ENCODE measurements around the gene RIN1.

Gene RIN1

GRCh38 chr11:66317322-66317722 is 18.9 kb downstream of the RIN1 start:
- WGBS (ENCODE audit: insufficient coverage, insufficient read length) = no CpG with 5 or more reads among the region's 14 CpGs
- no peaks in the 10 kb centered on the region for H3K9me3 ChIP-seq (ENCODE audit: control insufficient read depth, insufficient read depth, low read length)
- no peaks in the 10 kb centered on the region; the same call in 1 of the 2 replicates for H3K36me3 ChIP-seq (ENCODE audit: control insufficient read depth, insufficient read depth, low read length)
- peaks cover 19% of the 10 kb centered on the region for H3K4me1 ChIP-seq (ENCODE audit: control insufficient read depth, insufficient read depth, low read length)
- H3K27me3 ChIP-seq (ENCODE audit: control insufficient read depth, insufficient read depth, low read length) = no peaks in the 10 kb centered on the region
- no peak overlapping the region for H3K27ac ChIP-seq (ENCODE audit: low read length)
- H3K4me3 ChIP-seq (ENCODE audit: low read length) = no peak overlapping the region
- no peak for DNase-seq (ENCODE audit: low read depth, low spot score)

- Histone ChIP-seq H3K36me3 (ENCODE audit: control insufficient read depth, insufficient read depth, low read length) (no peaks in the 10 kb centered on the region; the same call in 1 of the 2 replicates), H3K27ac (ENCODE audit: low read length) (no peak within 1 kb of the TSS), H3K4me1 (ENCODE audit: control insufficient read depth, insufficient read depth, low read length) (peaks cover 19% of the 10 kb centered on the region), H3K4me3 (ENCODE audit: low read length) (no peak within 1 kb of the TSS), H3K27me3 (ENCODE audit: control insufficient read depth, insufficient read depth, low read length) (no peaks in the 10 kb centered on the region), H3K9me3 (ENCODE audit: control insufficient read depth, insufficient read depth, low read length) (no peaks in the 10 kb centered on the region)
- no peak for DNase-seq (ENCODE audit: low read depth, low spot score)
- no CpG with 5 or more reads among the region's 29 CpGs for WGBS (ENCODE audit: insufficient coverage, insufficient read length)
These were observed 19.4 kb downstream of the RIN1 start, which contains the start of gene CD248 for GRCh38 chr11:66316849-66317251. Gene CD248, minus strand, starts transcription at chr11:66317044. Its CDS starts 17 bp downstream, at chr11:66317027.

- no CpG with 5 or more reads among the region's 52 CpGs for WGBS (ENCODE audit: insufficient coverage, insufficient read length)
- Histone ChIP-seq H3K36me3 (ENCODE audit: control insufficient read depth, insufficient read depth, low read length) (no peaks in the 10 kb centered on the region; the same call in 1 of the 2 replicates), H3K4me3 (ENCODE audit: low read length) (no peak overlapping the region), H3K9me3 (ENCODE audit: control insufficient read depth, insufficient read depth, low read length) (no peaks in the 10 kb centered on the region), H3K4me1 (ENCODE audit: control insufficient read depth, insufficient read depth, low read length) (peaks cover 19% of the 10 kb centered on the region), H3K27ac (ENCODE audit: low read length) (no peak overlapping the region), H3K27me3 (ENCODE audit: control insufficient read depth, insufficient read depth, low read length) (no peaks in the 10 kb centered on the region)
- no peak for DNase-seq (ENCODE audit: low read depth, low spot score)
These were observed 20.1 kb downstream of the RIN1 start for GRCh38 chr11:66315921-66316811.

- H3K9me3 ChIP-seq (ENCODE audit: control insufficient read depth, insufficient read depth, low read length) = no peaks in the 10 kb centered on the region
- no peaks in the 10 kb centered on the region; the same call in 1 of the 2 replicates for H3K36me3 ChIP-seq (ENCODE audit: control insufficient read depth, insufficient read depth, low read length)
- no peak overlapping the region for H3K4me3 ChIP-seq (ENCODE audit: low read length)
- peaks cover 19% of the 10 kb centered on the region for H3K4me1 ChIP-seq (ENCODE audit: control insufficient read depth, insufficient read depth, low read length)
- H3K27me3 ChIP-seq (ENCODE audit: control insufficient read depth, insufficient read depth, low read length) = no peaks in the 10 kb centered on the region
- no peak for DNase-seq (ENCODE audit: low read depth, low spot score)
- WGBS (ENCODE audit: insufficient coverage, insufficient read length) = no CpG with 5 or more reads among the region's 14 CpGs
- H3K27ac ChIP-seq (ENCODE audit: low read length) = no peak overlapping the region
These were observed 20.7 kb downstream of the RIN1 start for GRCh38 chr11:66315498-66315885.

GRCh38 chr11:66314561-66315497 is 21.4 kb downstream of the RIN1 start:
- H3K36me3 ChIP-seq (ENCODE audit: control insufficient read depth, insufficient read depth, low read length) = no peaks in the 10 kb centered on the region; the same call in 1 of the 2 replicates
- WGBS (ENCODE audit: insufficient coverage, insufficient read length) = no CpG with 5 or more reads among the region's 17 CpGs
- no peaks in the 10 kb centered on the region for H3K9me3 ChIP-seq (ENCODE audit: control insufficient read depth, insufficient read depth, low read length)
- H3K4me3 ChIP-seq (ENCODE audit: low read length) = no peak overlapping the region
- no peak overlapping the region for H3K27ac ChIP-seq (ENCODE audit: low read length)
- no peaks in the 10 kb centered on the region for H3K27me3 ChIP-seq (ENCODE audit: control insufficient read depth, insufficient read depth, low read length)
- DNase-seq (ENCODE audit: low read depth, low spot score) = no peak
- peaks cover 19% of the 10 kb centered on the region for H3K4me1 ChIP-seq (ENCODE audit: control insufficient read depth, insufficient read depth, low read length)

GRCh38 chr11:66314186-66314501 is 22.1 kb downstream of the RIN1 start:
- H3K27ac ChIP-seq (ENCODE audit: low read length) = no peak overlapping the region
- no peak for DNase-seq (ENCODE audit: low read depth, low spot score)
- H3K27me3 ChIP-seq (ENCODE audit: control insufficient read depth, insufficient read depth, low read length) = no peaks in the 10 kb centered on the region
- no peaks in the 10 kb centered on the region for H3K9me3 ChIP-seq (ENCODE audit: control insufficient read depth, insufficient read depth, low read length)
- H3K36me3 ChIP-seq (ENCODE audit: control insufficient read depth, insufficient read depth, low read length) = no peaks in the 10 kb centered on the region; the same call in 1 of the 2 replicates
- H3K4me1 ChIP-seq (ENCODE audit: control insufficient read depth, insufficient read depth, low read length) = peaks cover 19% of the 10 kb centered on the region
- no CpG with 5 or more reads among the region's 1 CpG for WGBS (ENCODE audit: insufficient coverage, insufficient read length)
- no peak overlapping the region for H3K4me3 ChIP-seq (ENCODE audit: low read length)

GRCh38 chr11:66313321-66314185 is 22.7 kb downstream of the RIN1 start:
- Histone ChIP-seq H3K4me3 (ENCODE audit: low read length) (peak overlapping the region; percentile 45; the same call in 1 of the 2 replicates), H3K9me3 (ENCODE audit: control insufficient read depth, insufficient read depth, low read length) (no peaks in the 10 kb centered on the region), H3K27me3 (ENCODE audit: control insufficient read depth, insufficient read depth, low read length) (no peaks in the 10 kb centered on the region), H3K27ac (ENCODE audit: low read length) (no peak overlapping the region), H3K36me3 (ENCODE audit: control insufficient read depth, insufficient read depth, low read length) (no peaks in the 10 kb centered on the region; the same call in 1 of the 2 replicates), H3K4me1 (ENCODE audit: control insufficient read depth, insufficient read depth, low read length) (peaks cover 19% of the 10 kb centered on the region)
- no peak for DNase-seq (ENCODE audit: low read depth, low spot score)
- no CpG with 5 or more reads among the region's 38 CpGs for WGBS (ENCODE audit: insufficient coverage, insufficient read length)

- H3K4me3 ChIP-seq (ENCODE audit: low read length) = peak overlapping the region; percentile 56; the same call in 1 of the 2 replicates
- H3K9me3 ChIP-seq (ENCODE audit: control insufficient read depth, insufficient read depth, low read length) = no peaks in the 10 kb centered on the region
- H3K27ac ChIP-seq (ENCODE audit: low read length) = no peak overlapping the region
- H3K36me3 ChIP-seq (ENCODE audit: control insufficient read depth, insufficient read depth, low read length) = no peaks in the 10 kb centered on the region; the same call in 1 of the 2 replicates
- H3K27me3 ChIP-seq (ENCODE audit: control insufficient read depth, insufficient read depth, low read length) = no peaks in the 10 kb centered on the region
- H3K4me1 ChIP-seq (ENCODE audit: control insufficient read depth, insufficient read depth, low read length) = peaks cover 16% of the 10 kb centered on the region
- no CpG with 5 or more reads among the region's 52 CpGs for WGBS (ENCODE audit: insufficient coverage, insufficient read length)
- DNase-seq (ENCODE audit: low read depth, low spot score) = peak; percentile 96
These were observed 23.5 kb downstream of the RIN1 start for GRCh38 chr11:66312549-66313320.

- no peak for DNase-seq (ENCODE audit: low read depth, low spot score)
These were observed 24.2 kb downstream of the RIN1 start for GRCh38 chr11:66311965-66312548.

More at GRCh38 chr11:66311965-66312548, 24.2 kb downstream of the RIN1 start:
- no CpG with 5 or more reads among the region's 44 CpGs for WGBS (ENCODE audit: insufficient coverage, insufficient read length)
- Histone ChIP-seq H3K36me3 (ENCODE audit: control insufficient read depth, insufficient read depth, low read length) (no peaks in the 10 kb centered on the region; the same call in 1 of the 2 replicates), H3K9me3 (ENCODE audit: control insufficient read depth, insufficient read depth, low read length) (no peaks in the 10 kb centered on the region), H3K27me3 (ENCODE audit: control insufficient read depth, insufficient read depth, low read length) (no peaks in the 10 kb centered on the region), H3K27ac (ENCODE audit: low read length) (no peak overlapping the region), H3K4me1 (ENCODE audit: control insufficient read depth, insufficient read depth, low read length) (peaks cover 10% of the 10 kb centered on the region), H3K4me3 (ENCODE audit: low read length) (peak overlapping the region; percentile 56; the same call in 1 of the 2 replicates)
